ENCODE measurements around the gene BTN1A1. TPM values are rescaled to one million over a fixed set of nuclear protein-coding genes. Genes with fewer than 3 reads are reported as not detected.
A peak's percentile ranks its signal among the peaks of the same experiment; 100 is the strongest.
"Not testable (repeated sequence)": the region's sequence is repeated elsewhere in the genome, so short reads cannot be mapped to it uniquely, and the experiment has no call there.

Gene BTN1A1
- total RNA-seq, 6 donors from 2014 or later, result not detected

GRCh38 chr6:26502165-26502564, 2.1 kb downstream of the BTN1A1 start:
- ATAC-seq (ENCODE audit: low FRiP score in 2 of 2) (no peak), DNase-seq (no peak)
- Histone ChIP-seq H3K27me3 (peaks cover 0 to 16% (median 2%) of the 10 kb centered on the region in 4 donors), H3K4me3 (peak overlapping the region in 2 of 4 donors; percentile 34 to 37), H3K4me1 (peaks cover 9 to 11% (median 9%) of the 10 kb centered on the region in 4 donors), H3K9me3 (no peaks in the 10 kb centered on the region), H3K27ac (no peak overlapping the region), H3K36me3 (no peaks in the 10 kb centered on the region)
- no peak for TF ChIP-seq POLR2A (IDR thresholded peaks at IDR 0.05)
- TF ChIP-seq CTCF (IDR thresholded peaks at IDR 0.05), result no peak
- TF ChIP-seq POLR2AphosphoS5 (IDR thresholded peaks at IDR 0.05), result no peak
- TF ChIP-seq EP300 (IDR thresholded peaks at IDR 0.05), result no peak

GRCh38 chr6:26502626-26503025, 2.5 kb downstream of the BTN1A1 start:
- Histone ChIP-seq H3K36me3 (no peaks in the 10 kb centered on the region), H3K4me1 (peaks cover 9 to 11% (median 9%) of the 10 kb centered on the region in 4 donors), H3K9me3 (no peaks in the 10 kb centered on the region), H3K27me3 (peaks cover 0 to 16% (median 2%) of the 10 kb centered on the region in 4 donors), H3K4me3 (no peak overlapping the region), H3K27ac (no peak overlapping the region)
- DNase-seq (no peak), ATAC-seq (ENCODE audit: low FRiP score in 2 of 2) (no peak)
- 85 to 91% methylated on average over 3 of the region's 3 CpGs for WGBS, 2 donors
- no peak for TF ChIP-seq CTCF (IDR thresholded peaks at IDR 0.05)
- no peak for TF ChIP-seq POLR2A (IDR thresholded peaks at IDR 0.05)
- no peak for TF ChIP-seq EP300 (IDR thresholded peaks at IDR 0.05)
- TF ChIP-seq POLR2AphosphoS5 (IDR thresholded peaks at IDR 0.05), result no peak

DNA sequence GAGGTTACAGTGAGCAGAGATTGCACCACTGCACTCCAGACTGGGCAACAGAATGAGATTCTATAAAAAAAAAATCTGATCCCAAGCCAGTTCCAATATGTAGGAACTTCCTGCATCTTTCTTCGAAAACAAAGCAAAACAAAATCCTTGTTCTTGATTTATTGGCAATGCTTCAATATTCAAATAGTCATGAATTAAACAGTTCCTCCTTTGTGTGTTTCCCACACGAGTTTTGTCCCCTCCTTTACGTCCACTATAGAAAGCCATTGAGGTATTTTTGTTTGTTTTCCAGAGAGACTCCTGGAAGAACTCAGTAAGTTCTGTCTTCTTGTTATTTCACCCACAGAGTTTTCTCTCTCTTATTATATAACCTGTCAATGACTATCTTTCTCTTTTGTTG, 7.6 kb downstream of the BTN1A1 start:
- Histone ChIP-seq H3K27ac (no peak overlapping the region), H3K27me3 (peaks cover 0 to 2% (median 0%) of the 10 kb centered on the region in 4 donors), H3K4me1 (no peaks in the 10 kb centered on the region), H3K4me3 (no peak overlapping the region), H3K9me3 (no peaks in the 10 kb centered on the region), H3K36me3 (no peaks in the 10 kb centered on the region)
- 63 to 65% methylated on average over 3 of the region's 3 CpGs for WGBS, 2 donors
- ATAC-seq (ENCODE audit: low FRiP score in 2 of 2) (no peak), DNase-seq (no peak)
- no peak for TF ChIP-seq POLR2AphosphoS5 (IDR thresholded peaks at IDR 0.05)
- no peak for TF ChIP-seq POLR2A (IDR thresholded peaks at IDR 0.05)
- TF ChIP-seq CTCF (IDR thresholded peaks at IDR 0.05), result no peak
- TF ChIP-seq EP300 (IDR thresholded peaks at IDR 0.05), result no peak

DNA sequence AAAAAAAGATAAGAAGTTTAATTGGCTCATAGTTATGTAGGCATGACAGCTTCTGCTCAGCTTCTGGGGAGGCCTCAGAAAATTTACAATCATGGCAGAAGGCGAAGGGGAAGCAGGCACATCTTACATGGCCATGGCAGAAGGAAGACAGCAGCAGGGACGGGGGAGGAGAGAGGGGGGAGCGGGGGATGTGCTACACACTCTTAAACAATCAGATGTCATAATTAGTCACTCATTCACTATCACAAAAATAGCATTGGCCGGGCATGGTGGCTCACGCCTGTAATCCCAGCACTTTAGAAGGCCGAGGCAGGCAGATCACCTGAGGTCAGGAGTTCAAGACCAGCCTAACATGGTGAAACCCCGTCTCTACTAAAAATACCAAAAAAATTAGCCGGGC, 10.9 kb downstream of the BTN1A1 start:
- 85 to 90% methylated on average over 8 of the region's 8 CpGs for WGBS, 2 donors
- not testable (repeated sequence) for H3K9me3 ChIP-seq; H3K4me3 ChIP-seq; H3K27ac ChIP-seq; H3K36me3 ChIP-seq; ATAC-seq (ENCODE audit: low FRiP score in 2 of 2); H3K27me3 ChIP-seq; DNase-seq; H3K4me1 ChIP-seq

DNA sequence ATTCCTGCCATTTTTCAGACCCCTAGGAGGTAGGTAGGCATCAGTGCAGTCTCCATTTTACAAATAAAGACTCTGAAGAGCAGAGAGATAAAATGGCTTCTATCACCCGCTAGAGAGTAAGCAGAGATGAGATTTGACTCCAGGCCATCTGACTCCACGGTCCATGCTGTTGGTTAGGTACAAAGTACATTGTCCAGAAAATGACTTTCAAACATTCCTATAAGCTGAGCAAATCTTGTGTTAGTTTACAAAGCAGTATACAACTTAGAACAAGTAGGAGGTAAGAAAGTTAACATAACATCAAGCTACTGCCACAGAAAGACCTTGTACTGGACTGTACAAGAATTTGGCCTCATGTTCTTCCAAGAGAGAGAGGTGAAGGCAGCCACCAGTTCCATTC, 14.9 kb downstream of the BTN1A1 start:
- 83 to 94% methylated on average over 2 of the region's 2 CpGs for WGBS, 2 donors

More for the DNA sequence above, 14.9 kb downstream of the BTN1A1 start:
- Histone ChIP-seq H3K27ac (no peak overlapping the region), H3K27me3 (no peaks in the 10 kb centered on the region), H3K9me3 (no peaks in the 10 kb centered on the region), H3K4me3 (no peak overlapping the region), H3K36me3 (no peaks in the 10 kb centered on the region), H3K4me1 (no peaks in the 10 kb centered on the region)
- TF ChIP-seq POLR2AphosphoS5 (IDR thresholded peaks at IDR 0.05) (no peak), CTCF (IDR thresholded peaks at IDR 0.05) (no peak), EP300 (IDR thresholded peaks at IDR 0.05) (no peak), POLR2A (IDR thresholded peaks at IDR 0.05) (no peak)
- no peak for ATAC-seq (ENCODE audit: low FRiP score in 2 of 2)
- DNase-seq, result no peak

All from upper lobe of left lung (tissue), 6 donors.